Breast epithelium (tissue), 3 donors: ENCODE measurements around the gene CEP68.

Source experiments
- CTCF ChIP-seq, 3 donors: fragments of 450-650 bp; IDR thresholded peaks; one replicate each; pipeline ENCODE4 v1.5.1; 2016 to 2017; ENCODE audit warnings: antibody characterized with exemption in 3 of 3, mild to moderate bottlenecking in 3 of 3, moderate library complexity in 3 of 3
- POLR2A ChIP-seq: fragments of 450-650 bp; IDR thresholded peaks from one replicate; pipeline ENCODE4 v1.6.1; 2016; ENCODE audit warnings: antibody characterized with exemption, mild to moderate bottlenecking, moderate library complexity
- POLR2AphosphoS5 ChIP-seq, 3 donors: sonication (generic); formaldehyde crosslinking; IDR thresholded peaks; one replicate each; pipeline ENCODE4 v1.6.1; 2017; ENCODE audit warnings: antibody characterized with exemption in 3 of 3

GRCh38 chr2:65044097-65044735, 12.0 kb upstream of the CEP68 start:
- TF ChIP-seq CTCF (IDR thresholded peaks at IDR 0.05) (no peak), POLR2AphosphoS5 (IDR thresholded peaks at IDR 0.05) (no peak), POLR2A (no peak)
